Ishikawa (cell line): ENCODE measurements around the gene ARHGDIA.

ENCODE experiments used
- CEBPB ChIP-seq: IDR thresholded peaks from 2 replicates; pipeline ENCODE4 v1.6.1; 2012
- CREB1 ChIP-seq: IDR thresholded peaks from 2 replicates; pipeline ENCODE4 v1.6.1; 2012; ENCODE audit warnings: low read depth
- EGR1 ChIP-seq: IDR thresholded peaks from 2 replicates; pipeline ENCODE4 v1.6.1; 2012
- EP300 ChIP-seq: IDR thresholded peaks from 2 replicates; pipeline ENCODE4 v1.6.1; 2012; ENCODE audit warnings: borderline replicate concordance
- FOXM1 ChIP-seq: IDR thresholded peaks from 2 replicates; pipeline ENCODE4 v1.6.1; 2012; ENCODE audit warnings: low read depth, borderline replicate concordance
- MAX ChIP-seq: IDR thresholded peaks from 2 replicates; pipeline ENCODE4 v1.6.1; 2012
- NFIC ChIP-seq: IDR thresholded peaks from 2 replicates; pipeline ENCODE4 v1.6.1; 2012
- RAD21 ChIP-seq: IDR thresholded peaks from 2 replicates; pipeline ENCODE4 v1.6.1; 2012; ENCODE audit warnings: low read depth
- REST ChIP-seq: IDR thresholded peaks from 2 replicates; pipeline ENCODE4 v1.6.1; 2012; ENCODE audit warnings: low read depth, mild to moderate bottlenecking
- TAF1 ChIP-seq: IDR thresholded peaks from 2 replicates; pipeline ENCODE4 v1.6.1; 2012; ENCODE audit warnings: low read depth, mild to moderate bottlenecking
- TCF12 ChIP-seq: IDR thresholded peaks from 2 replicates; pipeline ENCODE4 v1.6.1; 2012; ENCODE audit warnings: low read depth
- TEAD4 ChIP-seq: IDR thresholded peaks from 2 replicates; pipeline ENCODE4 v1.6.1; 2012
- USF1 ChIP-seq: IDR thresholded peaks from 2 replicates; pipeline ENCODE4 v1.6.1; 2012
- YY1 ChIP-seq: IDR thresholded peaks from 2 replicates; pipeline ENCODE4 v1.6.1; 2012; ENCODE audit warnings: low read depth
- ZBTB7A ChIP-seq: IDR thresholded peaks from 2 replicates; pipeline ENCODE4 v1.6.1; 2012; ENCODE audit warnings: low read depth

ARHGDIA gene

GRCh38 chr17:81844327-81844851 is 26.7 kb downstream of the ARHGDIA start:
- TF ChIP-seq TCF12 (no peak), ZBTB7A (no peak), FOXM1 (no peak), TEAD4 (no peak), REST (no peak), CEBPB (no peak), USF1 (no peak), CREB1 (no peak), EP300 (no peak), EGR1 (no peak), NFIC (no peak), TAF1 (no peak), YY1 (no peak), MAX (no peak), RAD21 (no peak)

GRCh38 chr17:81843713-81844326 is 27.3 kb downstream of the ARHGDIA start:
- no peak for TF ChIP-seq YY1
- TF ChIP-seq EGR1: no peak
- no peak for TF ChIP-seq TCF12
- no peak for TF ChIP-seq USF1
- TF ChIP-seq RAD21: no peak
- TF ChIP-seq ZBTB7A: no peak
- TF ChIP-seq EP300: no peak
- no peak for TF ChIP-seq TAF1
- no peak for TF ChIP-seq TEAD4
- TF ChIP-seq REST: no peak
- TF ChIP-seq CREB1: no peak
- TF ChIP-seq CEBPB: no peak
- TF ChIP-seq MAX: no peak
- no peak for TF ChIP-seq FOXM1
- TF ChIP-seq NFIC: no peak

GRCh38 chr17:81842725-81843504 is 28.2 kb downstream of the ARHGDIA start:
- TF ChIP-seq TEAD4 (no peak), USF1 (no peak), REST (no peak), EP300 (no peak), CREB1 (no peak), TCF12 (no peak), CEBPB (no peak), YY1 (no peak), TAF1 (no peak)
